HG03159 (cell line): ENCODE measurements around the gene RSPH6A.

ENCODE experiments used
- ATAC-seq: cut with Tn5 transposase; IDR thresholded peaks from one replicate; pipeline ENCODE4 v1.9.1; 2021; ENCODE audit warnings: mild to moderate bottlenecking, moderate library complexity; ENCODE audit not compliant: unreplicated experiment

Gene RSPH6A

GRCh38 chr19:45781214-45782161 is 33.6 kb downstream of the RSPH6A start:
- no peak for ATAC-seq

GRCh38 chr19:45780448-45781213 is 34.5 kb downstream of the RSPH6A start:
- ATAC-seq, result no peak

GRCh38 chr19:45780146-45780447 is 35.0 kb downstream of the RSPH6A start:
- ATAC-seq, result no peak

GRCh38 chr19:45779231-45780145 is 35.6 kb downstream of the RSPH6A start:
- peak; percentile 78 for ATAC-seq

GRCh38 chr19:45778010-45778661 is 37.0 kb downstream of the RSPH6A start:
- ATAC-seq, result no peak

GRCh38 chr19:45777395-45777961 is 37.6 kb downstream of the RSPH6A start:
- ATAC-seq, result no peak

- ATAC-seq, result no peak
These were observed 40.3 kb downstream of the RSPH6A start for GRCh38 chr19:45774765-45775164.

- ATAC-seq, result no peak
These were observed 41.7 kb downstream of the RSPH6A start for GRCh38 chr19:45773384-45773783.

GRCh38 chr19:45772912-45773311 is 42.2 kb downstream of the RSPH6A start:
- no peak for ATAC-seq

- ATAC-seq, result no peak
These were observed 42.8 kb downstream of the RSPH6A start for GRCh38 chr19:45772130-45772840.

GRCh38 chr19:45771311-45771933 is 43.7 kb downstream of the RSPH6A start:
- no peak for ATAC-seq

GRCh38 chr19:45770192-45771101 is 44.7 kb downstream of the RSPH6A start:
- ATAC-seq, result peak; percentile 52

GRCh38 chr19:45769821-45770191 is 45.3 kb downstream of the RSPH6A start:
- no peak for ATAC-seq

GRCh38 chr19:45768984-45769782 is 45.9 kb downstream of the RSPH6A start, which contains the start of gene SIX5:
TSS of gene SIX5 (minus strand) at chr19:45769252. CDS start at chr19:45768844, 408 bp downstream.
- ATAC-seq, result peak; percentile 54

GRCh38 chr19:45768655-45768983 is 46.5 kb downstream of the RSPH6A start:
- no peak for ATAC-seq

- ATAC-seq, result no peak
These were observed 47.0 kb downstream of the RSPH6A start for GRCh38 chr19:45767881-45768654.
